GM12801 (cell line): ENCODE results near the gene ERGIC1.

Experiments
- TF ChIP-seq, protein P1 (sequence below): IDR thresholded peaks from one replicate; pipeline ENCODE4 v1.5.1; 2011; ENCODE audit warnings: control low read depth; ENCODE audit not compliant: insufficient read length; ENCODE audit errors: extremely low read depth

ERGIC1 gene

DNA sequence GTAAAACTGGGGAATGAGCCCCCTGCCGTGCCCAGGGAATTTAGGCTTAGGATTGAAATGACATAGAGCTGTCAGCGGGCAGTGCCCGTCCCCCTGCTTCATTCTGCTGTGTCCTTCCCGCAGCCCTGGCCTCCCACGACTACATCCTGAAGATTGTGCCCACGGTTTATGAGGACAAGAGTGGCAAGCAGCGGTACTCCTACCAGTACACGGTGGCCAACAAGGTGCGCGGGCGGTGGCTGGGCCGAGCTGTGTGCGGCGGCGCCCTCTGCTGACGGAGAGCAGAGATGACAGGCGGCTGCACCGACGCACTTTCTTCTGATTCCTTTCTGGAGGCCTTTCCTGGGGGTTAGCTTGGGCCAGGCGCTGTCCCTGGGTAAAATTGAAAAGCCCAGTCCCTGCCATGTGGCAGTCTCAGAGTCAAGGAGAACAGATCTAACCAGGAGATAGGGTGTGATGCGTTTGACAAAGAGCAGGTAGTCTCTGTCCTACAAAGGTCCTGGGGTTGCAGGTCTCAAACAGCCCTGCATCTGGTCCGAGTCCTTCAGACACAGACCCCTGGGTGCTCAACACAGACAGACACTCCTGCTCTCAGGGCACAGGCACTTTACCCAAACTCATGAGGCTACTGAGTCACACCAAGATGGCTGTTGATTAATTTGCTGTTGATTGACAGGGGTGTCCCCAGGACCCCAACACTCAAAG, 98.4 kb downstream of the ERGIC1 start:
- TF ChIP-seq, protein P1, sequence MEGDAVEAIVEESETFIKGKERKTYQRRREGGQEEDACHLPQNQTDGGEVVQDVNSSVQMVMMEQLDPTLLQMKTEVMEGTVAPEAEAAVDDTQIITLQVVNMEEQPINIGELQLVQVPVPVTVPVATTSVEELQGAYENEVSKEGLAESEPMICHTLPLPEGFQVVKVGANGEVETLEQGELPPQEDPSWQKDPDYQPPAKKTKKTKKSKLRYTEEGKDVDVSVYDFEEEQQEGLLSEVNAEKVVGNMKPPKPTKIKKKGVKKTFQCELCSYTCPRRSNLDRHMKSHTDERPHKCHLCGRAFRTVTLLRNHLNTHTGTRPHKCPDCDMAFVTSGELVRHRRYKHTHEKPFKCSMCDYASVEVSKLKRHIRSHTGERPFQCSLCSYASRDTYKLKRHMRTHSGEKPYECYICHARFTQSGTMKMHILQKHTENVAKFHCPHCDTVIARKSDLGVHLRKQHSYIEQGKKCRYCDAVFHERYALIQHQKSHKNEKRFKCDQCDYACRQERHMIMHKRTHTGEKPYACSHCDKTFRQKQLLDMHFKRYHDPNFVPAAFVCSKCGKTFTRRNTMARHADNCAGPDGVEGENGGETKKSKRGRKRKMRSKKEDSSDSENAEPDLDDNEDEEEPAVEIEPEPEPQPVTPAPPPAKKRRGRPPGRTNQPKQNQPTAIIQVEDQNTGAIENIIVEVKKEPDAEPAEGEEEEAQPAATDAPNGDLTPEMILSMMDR = no peak

DNA sequence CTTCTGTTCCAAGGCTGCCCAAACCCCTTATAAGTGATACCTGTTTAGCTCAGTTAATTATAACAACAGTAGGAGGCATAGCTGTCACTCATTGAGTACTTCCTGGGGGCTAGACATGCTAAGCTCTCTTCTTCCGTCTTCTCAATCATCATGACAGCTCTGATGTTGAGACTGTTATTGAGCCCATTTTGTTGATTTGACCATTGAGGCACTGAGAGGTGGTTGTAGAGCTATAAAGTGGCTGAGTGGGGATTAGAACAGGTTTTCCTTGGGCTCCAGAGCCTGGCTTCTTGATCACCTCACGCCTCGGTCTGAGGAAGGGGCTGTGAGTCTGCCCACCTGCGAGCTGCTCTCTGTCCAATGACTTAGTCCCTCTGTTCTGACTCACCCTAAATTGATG, 99.2 kb downstream of the ERGIC1 start:
- TF ChIP-seq, protein P1 = no peak

DNA sequence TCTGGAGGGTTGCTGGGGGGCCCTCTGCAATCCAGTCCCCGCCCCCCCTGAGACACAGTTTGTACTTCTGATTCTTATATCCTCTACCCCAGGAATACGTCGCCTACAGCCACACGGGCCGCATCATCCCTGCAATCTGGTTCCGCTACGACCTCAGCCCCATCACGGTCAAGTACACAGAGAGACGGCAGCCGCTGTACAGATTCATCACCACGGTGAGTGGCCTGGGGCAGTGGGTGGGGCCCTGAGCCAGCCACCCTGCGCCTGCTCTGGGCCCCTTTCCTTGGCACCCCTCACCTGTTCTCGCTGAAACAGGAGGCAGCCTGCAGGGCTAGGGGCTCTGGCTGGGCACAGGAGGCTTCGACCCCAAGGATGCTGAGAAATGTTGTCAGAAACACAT, 101.0 kb downstream of the ERGIC1 start:
- TF ChIP-seq, protein P1 = no peak

DNA sequence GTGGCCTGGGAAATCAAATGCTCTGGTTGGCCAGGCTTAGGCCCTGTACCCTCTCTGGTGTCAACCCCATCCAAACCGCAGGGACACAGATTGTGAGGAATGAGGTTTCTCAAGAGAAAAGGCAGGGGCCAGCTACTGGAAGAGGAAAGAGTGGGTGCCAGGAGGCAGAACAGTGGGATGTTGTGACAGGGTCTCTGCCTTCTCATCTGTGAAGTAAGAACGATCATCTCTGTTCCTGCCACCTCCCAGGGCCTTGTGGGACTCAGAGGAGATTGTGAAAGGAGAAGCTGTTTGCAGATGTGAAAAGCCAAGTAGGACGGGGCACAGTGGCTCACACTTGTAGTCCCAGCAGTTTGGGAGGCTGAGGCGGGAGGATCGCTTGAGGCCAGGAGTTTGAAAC, 102.3 kb downstream of the ERGIC1 start:
- TF ChIP-seq, protein P1 = no peak

DNA sequence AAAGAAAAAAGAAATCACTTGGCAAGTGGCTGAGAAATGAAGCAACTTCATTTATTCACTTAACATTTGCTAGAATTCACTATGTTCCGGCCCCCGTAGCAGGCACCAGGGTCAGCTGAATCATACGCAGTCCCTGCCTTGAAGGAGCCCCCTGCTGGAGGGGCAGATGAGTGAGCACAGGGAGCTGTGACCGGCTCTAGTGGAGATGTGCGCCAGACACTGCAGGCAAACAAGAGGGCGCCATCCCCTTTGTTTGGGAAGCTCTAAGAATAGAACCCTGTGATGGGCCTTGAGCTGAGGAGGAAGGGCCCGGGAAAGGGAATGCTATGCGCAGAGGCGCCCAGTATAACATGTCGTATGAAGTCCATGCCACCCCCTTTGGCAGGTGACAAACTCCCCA, 105.0 kb downstream of the ERGIC1 start:
- TF ChIP-seq, protein P1 = no peak

DNA sequence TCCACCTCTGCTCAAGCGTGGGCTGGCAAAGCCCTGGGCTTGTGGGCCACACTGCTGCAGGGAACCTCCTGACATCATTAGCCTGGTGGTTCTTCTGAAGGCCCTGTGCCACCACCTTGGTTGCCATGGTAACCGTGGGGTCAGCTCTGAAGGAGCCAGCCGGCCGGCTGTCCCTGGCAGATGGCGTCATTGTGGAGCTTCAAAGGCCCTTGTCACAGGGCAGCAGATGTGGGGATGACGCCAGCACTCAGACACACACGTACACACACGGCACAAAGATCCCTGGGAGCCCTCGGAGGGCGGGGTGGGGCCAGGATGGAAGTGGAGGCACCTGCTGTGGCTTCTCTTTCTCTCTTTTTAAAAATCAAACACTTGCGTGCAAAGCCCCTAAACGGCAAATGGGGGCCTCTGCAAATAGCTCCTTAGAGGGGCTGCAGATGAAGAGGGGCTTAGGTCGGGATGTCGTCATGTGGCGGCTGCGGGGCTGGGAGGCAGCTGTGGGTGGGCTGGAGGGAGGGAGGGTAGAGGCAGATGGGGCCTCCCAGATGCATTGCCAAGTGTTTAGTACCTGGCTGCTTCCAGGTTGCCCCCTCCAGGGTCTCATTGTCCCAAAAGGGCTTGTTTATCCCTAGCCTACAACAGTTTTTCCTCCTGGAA, 105.7 kb downstream of the ERGIC1 start:
- TF ChIP-seq, protein P1 = no peak

DNA sequence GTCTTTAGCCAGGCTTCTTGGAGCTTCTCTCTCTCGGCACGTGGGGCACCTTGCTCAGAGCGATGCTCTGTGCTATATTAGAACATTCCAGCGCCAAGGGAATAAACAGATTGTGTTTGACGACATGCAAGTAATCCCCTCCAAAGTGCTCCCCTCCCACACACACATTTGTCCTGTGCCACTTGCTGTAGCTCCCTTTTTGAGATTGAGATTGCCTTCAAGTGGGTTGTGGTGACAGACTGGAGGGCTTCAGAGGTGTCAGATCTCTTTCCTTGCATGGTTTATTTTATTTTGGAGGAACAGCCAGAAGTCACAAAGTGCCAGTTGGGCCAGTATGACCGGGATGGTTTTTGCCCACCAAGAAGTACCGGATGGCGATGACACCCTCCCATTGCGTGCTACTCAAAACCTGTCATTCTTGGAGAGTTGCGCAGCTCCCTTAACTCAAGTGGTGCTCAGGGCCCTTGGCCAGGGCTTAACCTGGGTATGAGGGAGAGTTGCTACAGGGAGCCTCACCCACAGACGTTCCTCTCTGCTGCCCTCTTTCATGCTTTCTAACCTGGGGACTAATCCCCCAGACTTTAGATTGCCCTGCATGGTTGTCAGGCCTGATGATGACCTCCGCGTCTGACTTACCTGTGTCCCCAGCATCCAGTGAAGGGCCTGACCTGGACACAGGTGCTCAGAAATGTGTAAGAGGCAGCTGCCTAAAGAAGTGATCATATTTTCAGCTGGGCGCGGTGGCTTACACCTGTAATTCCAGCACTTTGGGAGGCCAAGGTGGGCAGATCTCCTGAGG, 106.4 kb downstream of the ERGIC1 start:
- TF ChIP-seq, protein P1 = no peak
